Vagina (tissue), 2 donors: ENCODE data around the gene CADM4.

Experiments
- POLR2A ChIP-seq, 2 donors: fragments of 450-650 bp; IDR thresholded peaks; one replicate each; pipeline ENCODE4 v1.6.1; 2017; ENCODE audit warnings: antibody characterized with exemption in 2 of 2, mild to moderate bottlenecking in 2 of 2, moderate library complexity in 2 of 2
- POLR2AphosphoS5 ChIP-seq, 2 donors: sonication (generic); formaldehyde crosslinking; IDR thresholded peaks; one replicate each; pipeline ENCODE4 v1.9.0; 2017; ENCODE audit warnings: antibody characterized with exemption in 2 of 2, mild to moderate bottlenecking in 2 of 2, low read depth in 1 of 2; ENCODE audit not compliant: insufficient read depth in 1 of 2

DNA sequence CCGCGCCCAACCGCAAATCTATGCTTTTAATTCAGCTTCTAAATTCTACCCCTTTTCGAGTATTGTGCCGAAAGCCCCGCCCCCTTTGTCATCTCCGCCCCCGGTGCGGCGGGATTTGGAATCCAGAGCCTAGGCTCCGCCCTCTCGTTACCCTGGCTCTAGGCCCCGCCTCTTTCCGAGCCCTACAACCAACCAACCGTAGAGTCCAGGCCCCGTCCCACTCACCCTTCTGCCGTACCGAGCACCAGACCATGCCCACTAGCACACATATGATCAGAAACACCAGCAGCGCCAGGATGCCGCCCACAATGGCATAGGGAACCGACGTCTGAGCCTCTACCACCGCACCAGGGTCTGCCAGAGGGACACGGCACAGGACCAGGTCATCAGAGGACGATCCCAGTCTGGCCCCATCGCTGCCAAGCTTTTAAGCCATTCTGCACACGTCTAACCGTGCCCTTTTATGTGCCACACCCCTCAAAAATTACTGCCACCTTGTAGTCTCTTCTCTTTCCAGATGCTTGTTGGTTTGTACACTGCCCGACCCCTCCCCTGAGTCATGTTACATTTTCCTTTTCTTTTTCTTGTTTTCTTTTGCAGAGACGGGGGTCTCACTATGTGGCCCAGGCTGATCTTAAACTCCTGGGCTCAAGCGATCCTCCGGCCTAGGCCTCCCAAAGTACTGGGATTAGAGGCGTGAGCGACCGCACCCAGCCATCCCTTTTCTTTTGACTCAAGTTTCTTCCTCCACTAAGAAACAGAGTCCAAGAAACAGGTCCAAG lies 15.6 kb downstream of the CADM4 start:
- TF ChIP-seq POLR2AphosphoS5 (IDR thresholded peaks at IDR 0.05; ENCODE audit: insufficient read depth in 1 of 2, low read depth in 1 of 2) (no peak), POLR2A (IDR thresholded peaks at IDR 0.05) (no peak)
